GM19324 (cell line): Measurements from ENCODE around the gene RAC2.

Source experiments
- ATAC-seq: cut with Tn5 transposase; IDR thresholded peaks from one replicate; pipeline ENCODE4 v1.9.1; 2021; ENCODE audit warnings: mild to moderate bottlenecking, moderate library complexity; ENCODE audit not compliant: unreplicated experiment, low FRiP score

Gene RAC2

DNA sequence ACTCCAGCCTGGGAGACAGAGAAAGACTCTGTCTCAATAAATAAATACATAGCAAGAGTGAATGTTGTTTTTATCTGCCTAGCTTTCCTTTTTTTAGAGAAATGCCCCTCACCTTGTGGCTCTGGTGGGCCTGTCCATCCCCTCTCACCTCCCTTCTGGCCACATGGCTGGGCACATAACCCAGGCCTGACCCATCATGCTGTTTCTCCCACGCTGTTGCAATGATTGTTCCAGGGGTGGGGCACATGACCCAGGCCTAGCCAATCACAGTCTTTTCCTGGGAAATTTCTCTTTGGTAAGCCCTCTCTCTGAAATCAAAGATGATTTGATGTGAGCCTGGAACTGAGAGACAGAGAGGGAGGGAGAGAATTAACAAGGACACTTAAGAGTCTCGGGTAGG lies 32.7 kb upstream of the RAC2 start:
- ATAC-seq, result no peak

DNA sequence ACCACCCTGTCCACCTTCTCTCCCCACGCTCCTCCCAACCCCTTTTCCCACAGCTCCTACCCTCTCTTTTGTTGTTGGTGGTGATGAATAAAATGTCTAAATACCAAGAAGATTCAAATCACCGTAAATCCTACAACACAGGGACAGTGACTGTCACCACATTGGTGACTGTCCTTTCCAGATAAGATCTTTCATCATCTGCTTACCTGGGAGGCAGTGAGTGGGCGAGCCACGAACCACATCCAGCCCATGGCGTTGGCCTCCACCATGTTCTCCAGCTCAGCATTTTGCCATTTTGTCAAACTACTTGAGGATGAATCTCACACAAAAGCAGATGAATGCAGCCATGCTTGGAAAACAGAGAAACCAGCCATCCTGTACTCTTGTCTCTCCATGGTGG lies 31.6 kb upstream of the RAC2 start:
- no peak for ATAC-seq

DNA sequence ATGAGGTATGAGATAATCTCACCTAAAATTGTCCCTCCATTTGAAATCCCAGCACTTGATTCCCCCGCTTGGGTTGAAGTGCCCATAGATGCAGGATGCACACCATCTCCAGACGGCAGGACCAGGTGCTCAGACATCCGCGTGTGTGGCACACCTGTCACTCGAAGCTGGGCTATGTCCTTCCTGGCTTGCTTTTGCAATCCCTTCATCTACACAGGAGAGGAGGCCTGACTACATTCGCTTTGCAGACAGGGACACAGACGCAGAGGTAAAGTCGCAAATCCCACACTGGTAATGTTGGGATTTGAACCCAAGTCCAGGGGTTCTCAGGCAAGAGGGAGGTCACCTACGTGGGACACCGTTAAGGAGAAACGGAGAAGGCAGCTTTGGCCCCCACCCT lies 31.1 kb upstream of the RAC2 start:
- no peak for ATAC-seq

DNA sequence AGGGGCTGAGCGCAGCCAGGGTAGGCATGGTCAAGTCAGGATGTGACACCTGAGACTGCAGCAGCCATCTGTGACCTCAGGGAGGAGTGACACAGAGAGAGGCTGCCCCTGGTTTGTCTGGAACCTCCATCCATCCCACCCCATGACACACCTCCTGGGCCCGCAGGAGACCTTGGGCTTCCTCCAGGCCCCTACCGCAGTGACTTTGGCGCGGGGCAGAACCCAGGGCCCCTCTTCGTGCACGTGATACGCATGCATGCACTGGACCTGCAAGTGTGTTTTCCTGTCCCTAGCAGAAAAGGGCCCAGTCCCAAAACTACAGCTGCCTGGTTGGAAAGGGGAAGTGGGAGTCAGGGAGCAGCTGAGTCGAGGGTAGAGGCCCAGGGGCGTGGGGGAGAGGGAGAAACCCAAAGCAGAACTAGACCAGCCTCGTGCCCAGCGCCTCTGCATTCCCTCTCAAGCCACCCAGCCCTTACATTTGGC lies 30.4 kb upstream of the RAC2 start:
- ATAC-seq, result no peak

DNA sequence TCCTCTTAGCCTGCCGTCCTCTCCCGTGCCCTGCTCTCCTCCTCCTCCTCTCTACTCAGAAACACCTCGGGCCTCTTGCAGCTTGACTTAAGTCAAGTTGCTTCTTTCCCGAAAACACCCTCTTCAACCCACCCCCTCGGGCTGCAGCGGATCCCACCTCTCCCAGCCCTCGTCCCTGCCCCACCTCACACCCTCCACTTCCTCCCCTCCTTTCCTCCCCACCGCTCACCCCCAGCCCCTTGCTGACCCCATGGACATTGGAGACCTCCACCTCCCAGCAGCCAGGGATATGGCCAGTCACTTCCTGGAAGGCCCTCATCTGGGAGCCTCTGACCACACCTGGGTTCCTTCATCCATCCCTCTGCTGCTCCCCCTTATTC lies 29.8 kb upstream of the RAC2 start:
- ATAC-seq, result no peak

DNA sequence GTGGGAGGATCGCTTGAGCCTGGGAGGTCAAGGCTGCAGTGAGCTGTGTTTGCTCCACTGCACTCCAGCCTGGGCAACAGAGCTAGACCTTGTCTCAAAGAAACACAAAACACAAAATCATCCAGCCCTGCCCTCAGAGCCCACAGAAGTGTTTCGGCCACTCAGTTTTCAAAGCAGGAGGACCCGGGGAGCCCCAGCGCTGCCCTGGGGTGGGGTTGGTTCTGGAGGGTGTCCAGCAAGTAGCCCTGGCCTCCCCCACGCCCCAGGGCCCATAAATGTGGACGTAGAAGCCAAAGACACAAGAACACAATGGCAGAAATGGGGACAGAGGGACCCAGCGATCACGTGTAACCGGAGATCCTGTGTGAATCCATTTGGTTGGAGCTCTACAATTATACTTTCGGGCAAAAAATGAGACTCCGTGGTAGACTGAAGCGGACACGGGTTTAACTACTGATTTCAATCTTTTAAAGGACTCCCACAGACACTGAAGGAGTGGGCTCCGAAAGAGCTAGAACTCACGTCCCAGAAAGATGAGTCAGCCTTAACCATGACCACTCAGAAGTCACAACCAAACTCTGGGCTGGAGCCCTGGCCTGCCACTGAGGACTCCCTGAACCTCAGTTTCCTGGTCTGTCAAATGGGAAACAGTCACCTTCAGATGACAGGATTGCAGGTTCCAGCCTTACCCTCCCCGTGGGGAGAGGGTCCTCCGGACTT lies 29.2 kb upstream of the RAC2 start:
- ATAC-seq, result no peak

DNA sequence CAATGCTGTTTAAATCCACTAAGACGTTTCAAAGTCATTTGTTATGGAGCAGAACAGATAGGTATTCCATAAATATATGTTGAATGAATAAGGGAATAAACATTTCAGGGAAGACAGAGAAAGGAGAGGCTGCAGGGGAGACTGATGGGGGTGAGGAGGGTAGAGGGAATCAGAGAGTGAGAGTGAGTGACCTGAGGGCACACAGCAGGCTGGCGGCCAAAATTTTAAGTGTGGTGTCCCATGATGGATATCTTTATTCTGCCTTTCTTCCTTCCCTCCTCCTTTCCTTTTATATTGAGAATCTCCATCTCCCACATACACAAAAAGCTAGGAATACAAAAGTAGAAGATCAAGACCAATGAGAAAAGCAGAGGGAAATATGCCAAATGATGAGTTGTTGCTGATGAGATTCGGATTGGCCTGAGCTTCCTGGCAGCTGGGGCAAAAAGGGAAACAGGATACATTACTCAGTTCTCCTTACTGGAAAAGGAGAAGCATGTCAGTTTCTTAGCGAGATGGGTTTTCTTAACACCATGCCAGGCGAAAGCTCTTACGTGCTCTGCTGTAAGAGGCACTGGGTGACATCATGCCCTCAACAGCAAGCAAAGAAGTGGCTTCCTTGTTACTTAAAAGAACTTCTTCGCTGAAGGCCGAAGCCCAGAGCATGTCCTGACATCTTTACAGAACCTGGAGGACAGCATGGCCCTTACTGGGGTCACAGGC lies 27.0 kb upstream of the RAC2 start:
- no peak for ATAC-seq

DNA sequence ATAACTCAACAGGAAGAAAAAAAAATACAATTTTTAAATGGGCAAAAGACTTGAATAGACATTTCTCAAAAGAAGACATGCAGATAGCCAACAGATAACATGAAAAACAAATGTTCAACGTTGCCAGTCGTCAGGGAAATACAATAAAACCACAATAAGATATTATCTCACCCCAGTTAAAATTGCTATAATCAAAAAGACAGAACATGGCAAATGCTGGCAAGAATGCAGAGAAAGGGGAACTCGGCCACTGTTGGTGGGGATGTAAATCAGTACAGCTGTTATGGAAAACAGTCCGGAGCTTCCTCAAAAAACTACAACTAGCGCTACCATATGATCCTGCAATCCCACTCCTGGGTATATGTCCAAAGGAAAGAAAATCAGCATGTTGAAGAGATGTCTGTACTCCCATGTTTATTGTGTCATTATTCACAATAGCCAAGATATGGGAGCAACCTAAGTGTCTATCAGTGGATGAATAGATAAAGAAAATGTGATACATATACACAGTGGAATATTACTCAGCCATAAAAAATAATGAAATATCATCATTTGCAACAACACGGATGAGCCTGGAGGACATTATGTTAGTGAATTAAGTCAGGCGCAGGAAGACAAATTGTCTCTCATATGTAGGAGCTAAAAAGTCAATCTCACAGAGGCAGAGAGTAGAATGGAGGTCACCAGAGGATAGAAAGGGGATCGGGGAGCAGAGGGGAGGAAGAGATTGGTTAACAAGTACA lies 26.0 kb upstream of the RAC2 start:
- ATAC-seq, result no peak

DNA sequence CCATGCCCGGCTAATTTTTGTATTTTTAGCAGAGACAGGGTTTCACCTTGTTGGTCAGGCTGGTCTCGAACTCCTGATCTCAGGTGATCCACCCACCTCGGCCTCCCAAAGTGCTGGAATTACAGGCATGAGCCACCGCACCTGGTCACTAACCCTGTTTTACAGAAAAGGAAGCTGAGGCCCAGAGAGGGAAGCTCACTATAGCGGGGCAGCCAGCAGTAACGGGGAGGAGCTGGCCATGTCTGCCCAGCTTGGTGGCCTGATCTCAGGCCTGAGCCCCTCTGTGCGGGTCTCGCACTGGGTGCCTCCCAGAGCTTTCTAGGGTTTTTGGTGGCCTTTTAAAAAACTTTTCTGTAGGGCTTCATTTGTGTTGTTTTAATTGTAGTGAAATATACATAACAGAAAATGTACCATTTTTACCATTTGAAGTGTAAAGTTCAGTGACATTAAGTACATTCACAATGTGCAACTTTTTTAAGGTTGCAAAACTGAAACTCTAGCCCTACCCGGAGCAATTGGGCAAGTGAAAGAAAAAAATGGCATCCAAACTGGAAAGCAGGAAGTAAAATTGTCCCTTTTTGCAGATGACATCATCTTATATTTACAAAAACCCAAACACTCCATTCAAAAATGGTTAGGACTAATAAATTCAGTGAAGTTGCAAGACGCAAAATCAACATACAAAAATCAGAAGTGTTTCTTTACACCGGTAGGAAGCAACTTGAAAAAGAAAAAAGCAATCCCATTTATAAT lies 23.8 kb upstream of the RAC2 start:
- ATAC-seq, result no peak

DNA sequence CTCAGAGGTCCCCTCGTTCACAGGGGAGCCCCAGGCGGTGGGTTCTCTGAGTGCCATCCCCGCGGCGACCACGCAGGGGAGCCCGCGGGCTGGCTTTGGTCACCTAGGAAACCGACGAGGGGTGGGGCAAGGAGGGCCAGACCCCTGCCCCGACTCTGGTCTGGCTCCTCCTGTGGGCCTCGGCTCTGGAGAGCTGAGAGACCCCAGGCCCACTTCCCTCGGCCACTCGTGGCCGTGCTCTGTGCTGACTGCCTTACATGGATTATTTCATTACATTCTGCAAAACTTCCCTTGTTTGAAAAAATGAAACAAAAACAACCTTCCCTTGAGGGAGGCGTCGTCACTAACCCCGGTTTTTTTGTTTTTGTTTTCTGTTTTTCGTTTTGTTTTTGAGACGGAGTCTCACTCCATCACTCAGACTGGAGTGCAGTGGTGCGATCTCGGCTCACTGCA lies 23.1 kb upstream of the RAC2 start:
- ATAC-seq, result peak; percentile 79

DNA sequence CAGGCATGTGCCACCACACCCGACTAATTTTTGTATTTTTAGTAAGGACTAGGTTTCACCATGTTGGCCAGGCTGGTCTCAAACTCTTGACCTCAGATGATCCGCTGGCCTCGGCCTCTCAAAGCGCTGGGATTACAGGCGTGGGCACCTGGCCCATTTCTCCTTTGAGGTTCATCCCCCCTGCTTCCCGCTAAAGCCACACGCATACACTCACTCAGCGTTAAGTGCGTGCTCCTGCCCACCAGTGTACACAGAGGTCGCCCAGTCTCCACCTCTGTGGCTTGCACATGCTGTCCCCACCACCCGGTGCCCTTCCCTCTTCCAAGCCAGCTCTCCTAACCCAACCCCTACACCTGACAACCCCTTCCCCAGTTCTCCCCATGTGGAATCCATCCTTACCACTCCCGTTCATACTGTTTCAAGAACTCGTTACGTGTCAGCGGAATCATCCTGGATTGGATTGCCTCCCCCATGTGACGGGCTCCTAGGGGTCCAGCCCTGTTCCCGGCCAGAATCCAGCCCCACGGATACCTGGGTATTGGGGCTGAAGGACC lies 22.6 kb upstream of the RAC2 start:
- ATAC-seq, result no peak

DNA sequence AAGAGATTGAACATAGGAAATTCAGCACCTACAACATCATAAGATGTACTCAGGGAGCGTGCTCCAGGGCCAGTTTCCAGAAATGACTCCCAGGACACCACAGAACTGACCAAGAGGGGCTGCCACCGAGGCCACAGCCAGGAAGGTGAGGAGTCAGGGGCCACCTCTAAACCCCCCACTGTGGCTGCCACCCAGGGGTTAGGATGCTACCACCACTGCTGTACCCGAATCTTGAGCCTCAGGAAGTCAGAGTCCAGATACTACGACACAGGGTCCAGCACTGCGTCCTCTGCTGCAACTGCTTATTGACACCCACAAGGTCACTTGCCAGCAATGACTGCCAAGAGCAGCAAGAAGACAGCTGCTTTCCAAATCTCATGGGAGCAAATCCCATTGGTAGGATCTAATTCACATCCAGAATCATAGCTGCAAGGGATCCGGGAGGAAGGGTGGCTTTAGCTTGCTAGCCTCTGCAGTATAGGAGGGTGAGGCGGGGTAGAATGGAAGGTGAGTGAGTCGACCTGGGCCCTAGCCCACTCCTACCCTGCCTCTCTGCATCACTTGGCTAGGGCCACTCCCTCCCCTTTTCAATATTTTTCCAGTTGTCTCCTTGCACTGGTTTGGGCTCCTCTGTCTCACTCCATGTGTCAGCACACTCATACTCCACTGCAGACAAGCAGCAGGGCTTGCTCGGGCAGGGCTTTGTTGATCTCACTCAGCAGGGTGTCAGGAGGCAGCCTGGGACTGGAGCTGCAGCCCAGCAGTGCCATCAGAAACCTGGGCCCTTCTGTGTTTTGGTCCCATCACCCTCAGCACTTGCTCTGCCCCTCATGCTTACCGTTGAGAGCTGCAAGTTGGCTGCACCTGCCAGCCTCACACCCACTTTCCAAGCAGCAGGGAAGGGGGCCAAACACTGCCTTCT lies 20.2 kb upstream of the RAC2 start:
- no peak for ATAC-seq

DNA sequence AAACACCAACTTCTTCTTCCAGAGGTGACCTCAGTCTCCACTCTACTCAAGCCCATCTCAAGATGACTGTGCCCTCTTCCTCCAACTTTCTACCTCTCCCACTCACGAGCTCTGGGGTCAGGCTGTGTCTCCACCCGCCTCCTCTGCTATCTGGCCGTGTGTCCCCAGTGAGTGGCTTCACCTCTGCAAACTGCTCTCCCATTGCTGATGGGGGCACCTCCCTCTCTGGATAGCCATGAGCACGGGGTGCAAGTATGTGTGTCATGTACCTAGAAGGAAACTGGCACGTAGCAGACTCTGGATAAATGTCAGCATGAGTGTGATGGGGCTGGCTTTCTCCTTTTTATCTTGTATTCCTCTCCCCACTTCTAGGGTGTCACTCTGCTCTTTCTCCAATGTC lies 18.3 kb upstream of the RAC2 start:
- ATAC-seq, result no peak

DNA sequence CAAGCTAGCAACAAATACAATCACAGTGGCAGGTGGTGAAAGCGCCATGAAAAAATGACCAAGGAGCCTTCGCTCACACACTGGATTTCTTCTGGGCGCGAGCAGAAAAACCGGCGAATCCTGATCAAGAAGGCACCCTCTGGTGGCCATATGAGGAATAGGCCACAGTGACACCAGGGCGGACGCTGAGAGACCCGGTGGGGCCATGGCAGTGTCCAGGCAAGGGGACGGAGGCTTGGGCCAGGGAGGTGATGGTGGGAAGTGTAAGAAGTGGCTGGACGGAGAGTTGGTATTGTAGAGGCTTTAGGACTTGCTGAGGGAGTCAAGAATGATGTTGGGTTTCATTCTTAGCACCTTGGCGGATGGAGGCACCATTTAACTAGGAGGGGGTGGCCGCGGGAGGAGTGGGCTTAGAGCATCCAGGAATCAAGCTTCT lies 16.9 kb upstream of the RAC2 start:
- no peak for ATAC-seq

DNA sequence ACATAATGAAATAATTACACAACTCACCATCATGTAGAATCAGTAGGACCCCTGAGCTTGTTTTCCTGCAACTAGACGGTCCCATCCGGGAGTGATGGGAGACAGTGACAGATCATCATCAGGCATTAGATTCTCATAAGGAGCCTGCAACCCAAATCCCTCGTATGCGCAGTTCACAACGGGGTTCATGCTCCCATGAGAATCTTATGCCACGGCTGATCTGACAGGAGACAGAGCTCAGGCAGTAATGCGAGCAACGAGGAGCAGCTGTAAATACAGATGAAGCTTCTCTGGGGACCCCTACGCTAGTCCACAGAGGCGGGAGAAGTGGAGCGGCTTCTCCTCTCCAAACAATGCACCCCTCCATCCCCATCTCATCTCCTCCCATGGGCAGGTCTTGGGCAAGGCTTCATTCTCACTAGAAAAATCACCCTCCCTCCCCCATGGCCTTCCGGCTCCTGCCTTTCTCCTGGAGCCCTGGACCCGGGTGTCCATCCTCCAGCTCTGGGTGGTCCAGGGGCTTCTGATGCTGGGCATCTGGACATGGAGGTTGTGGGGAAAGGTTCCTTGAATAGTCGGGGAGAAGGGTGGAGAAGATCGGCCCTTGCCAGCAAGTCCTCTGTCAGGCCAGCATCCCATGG lies 16.2 kb upstream of the RAC2 start:
- ATAC-seq, result no peak

DNA sequence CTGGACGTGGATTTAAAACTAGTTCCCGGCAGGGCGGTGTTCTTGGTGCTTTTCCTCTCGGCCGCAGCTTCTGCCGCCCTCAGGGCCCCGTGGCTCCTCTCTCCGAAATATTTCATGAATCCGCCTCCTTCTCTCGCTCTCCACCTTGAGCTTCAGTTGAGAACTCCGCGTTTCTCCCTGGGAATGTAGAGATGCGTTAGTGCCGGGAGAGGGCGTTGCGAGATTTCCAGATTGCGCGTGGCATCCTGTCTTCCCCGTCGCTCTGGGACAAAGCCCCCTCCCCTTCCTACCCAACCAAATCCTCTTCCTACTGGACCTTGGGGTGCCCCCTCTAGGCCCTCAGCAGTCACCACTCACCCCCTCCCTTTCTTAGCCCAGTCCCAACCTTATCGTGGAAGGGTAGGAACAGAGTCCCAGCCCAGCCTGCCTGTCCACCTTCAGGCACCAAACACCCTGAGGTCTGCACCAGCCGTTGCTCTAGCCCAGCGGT lies 15.5 kb upstream of the RAC2 start:
- no peak for ATAC-seq

DNA sequence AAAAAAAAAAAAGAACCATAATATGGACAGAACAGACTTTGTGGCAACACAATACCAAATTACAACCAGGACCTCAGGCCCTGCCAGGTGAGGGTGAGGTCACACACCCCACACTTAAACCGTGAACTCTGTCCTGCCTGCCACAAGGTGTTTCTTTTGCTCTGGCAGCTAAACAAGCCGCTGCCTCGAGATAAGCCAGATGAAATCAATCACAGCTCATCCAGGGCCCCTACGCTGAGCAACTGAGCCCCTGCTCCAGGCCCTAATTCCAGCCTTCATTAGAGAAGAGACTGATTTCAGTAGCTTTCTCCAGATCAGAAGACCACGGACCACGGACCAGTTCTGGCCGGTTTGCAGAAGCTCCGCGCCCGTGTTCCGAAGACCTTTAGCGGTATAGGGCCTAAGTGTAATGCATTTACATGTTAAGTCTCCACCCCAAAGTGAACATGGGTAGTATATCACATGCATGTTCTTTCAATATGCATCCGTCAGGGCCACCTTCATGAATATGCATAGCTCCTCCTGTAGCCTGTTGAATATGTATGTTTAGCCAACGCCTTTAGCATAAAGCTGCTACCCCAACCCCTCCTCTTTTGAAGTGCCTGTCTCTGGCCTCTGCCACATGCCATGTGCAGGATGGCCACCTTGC lies 14.8 kb upstream of the RAC2 start:
- ATAC-seq, result no peak
